HepG2 (cell line): ENCODE data around the gene LEMD1. TPM values are rescaled to one million over a fixed set of nuclear protein-coding genes. Genes with fewer than 3 reads are reported as not detected.

ENCODE experiments used
- ATAC-seq: fragments of 200-7000 bp; cut with Tn5 transposase; 3 replicates; pipeline ENCODE4 v1.9.1; 2020; ENCODE audit warnings: mild to moderate bottlenecking, moderate library complexity
- BruUV-seq: library from RNA; stranded (reverse); fragments of 400-500 nt; replicated peaks from 2 replicates; lab custom pipeline; 2021; lab: Mats Ljungman, UMichigan
- CTCF ChIA-PET: fragments of 300-600 bp; formaldehyde crosslinking; extraction: SDS; loops from one replicate; lab custom pipeline; 2021; ENCODE audit warnings: low total read pairs, inconsistent platforms, low intra/inter-chr PET ratio; lab: Yijun Ruan, JAX
- POLR2A ChIA-PET: fragments of 350-600 bp; sonication (Branson Sonifier 250); formaldehyde crosslinking; loops from one replicate; lab custom pipeline; 2020; ENCODE audit warnings: antibody characterized with exemption, inconsistent platforms; lab: Yijun Ruan, JAX
- DNase-seq: peaks from one replicate; pipeline ENCODE4 v3.0.0-alpha.2; 2015; ENCODE audit warnings: low spot score
- FAIRE-seq: peaks from 3 replicates; lab custom pipeline; 2011; peaks lifted over from hg19 to GRCh38; lab: Jason Lieb, UNC
- H2AFZ ChIP-seq: one replicate; pipeline ENCODE4 v1.6.1; 2011; ENCODE audit warnings: low read length, inconsistent platforms
- H3K27ac ChIP-seq: fragments of 300-600 bp; 3 replicates; pipeline ENCODE4 v1.8.0; 2011; ENCODE audit warnings: mixed run types, mild to moderate bottlenecking, mixed read lengths, low read length, inconsistent platforms; ENCODE audit not compliant: insufficient read depth; ENCODE audit errors: extremely low read length
- H3K27me3 ChIP-seq, 2 experiments: fragments of 200-600 bp in 1 of 2; 2 replicates in 1 of 2; 3 replicates in 1 of 2; pipeline versions ENCODE4 v1.6.0 to v1.8.0; 2011; ENCODE audit warnings: low read length in 2 of 2, mild to moderate bottlenecking in 2 of 2, moderate library complexity in 2 of 2, inconsistent platforms in 1 of 2; ENCODE audit not compliant: insufficient read depth in 2 of 2, control insufficient read depth in 1 of 2
- H3K36me3 ChIP-seq, 2 experiments: fragments of 200-600 bp in 1 of 2; replicated peaks in 1 of 2; 2 replicates in 1 of 2; 3 replicates in 1 of 2; pipeline versions ENCODE4 v1.5.1 to v1.8.0; 2011; ENCODE audit warnings: low read length in 2 of 2, inconsistent platforms in 1 of 2; ENCODE audit not compliant: insufficient read depth in 2 of 2, control insufficient read depth in 1 of 2
- H3K4me1 ChIP-seq: 2 replicates; pipeline ENCODE4 v1.5.1; 2012; ENCODE audit warnings: low read length, inconsistent platforms; ENCODE audit not compliant: insufficient read depth
- H3K4me2 ChIP-seq: 2 replicates; pipeline ENCODE4 v1.6.0; 2011; ENCODE audit warnings: low read depth, low read length, inconsistent platforms
- H3K4me3 ChIP-seq, 3 experiments: fragments of 200-600 bp in 1 of 3; sonication (generic), shearing (Covaris generic) in 1 of 3; replicated peaks in 1 of 3; 2 replicates each; pipeline ENCODE4 v1.5.1; 2011 to 2016; ENCODE audit warnings: low read length in 3 of 3, inconsistent platforms in 2 of 3, low read depth in 2 of 3, mild to moderate bottlenecking in 2 of 3, control low read depth in 1 of 3, mixed read lengths in 1 of 3; ENCODE audit not compliant: insufficient read depth in 1 of 3
- H3K79me2 ChIP-seq: one replicate; pipeline ENCODE4 v1.6.1; 2011; ENCODE audit warnings: low read length, inconsistent platforms; ENCODE audit not compliant: insufficient read depth
- H3K9ac ChIP-seq: 2 replicates; pipeline ENCODE4 v1.6.0; 2011; ENCODE audit warnings: mild to moderate bottlenecking, low read depth, low read length, inconsistent platforms; ENCODE audit not compliant: insufficient read depth
- H3K9me3 ChIP-seq: 2 replicates; pipeline ENCODE4 v1.5.1; 2012; ENCODE audit warnings: mild to moderate bottlenecking, low read length
- H4K20me1 ChIP-seq: 2 replicates; pipeline ENCODE4 v1.6.0; 2011; ENCODE audit warnings: inconsistent platforms, mild to moderate bottlenecking, low read length, moderate library complexity; ENCODE audit not compliant: insufficient read depth
- GTF2F1 ChIP-seq: fragments of 150-350 bp; IDR thresholded peaks from 2 replicates; pipeline ENCODE4 v1.6.1; 2014; ENCODE audit warnings: low read length
- ZBTB38 ChIP-seq: sonication (generic); formaldehyde crosslinking; IDR thresholded peaks from 2 replicates; pipeline ENCODE4 v1.5.1; 2020; ENCODE audit warnings: mild to moderate bottlenecking, missing genetic modification reagents
- ZC3H13 ChIP-seq: sonication (generic); formaldehyde crosslinking; IDR thresholded peaks from 2 replicates; pipeline ENCODE4 v1.8.1; 2023; ENCODE audit warnings: mild to moderate bottlenecking, missing genetic modification reagents, moderate library complexity
- ZNF12 ChIP-seq: sonication (generic); formaldehyde crosslinking; IDR thresholded peaks from 2 replicates; pipeline ENCODE4 v1.5.0; 2020; ENCODE audit warnings: missing genetic modification reagents
- ZNF274 ChIP-seq: sonication (generic); formaldehyde crosslinking; IDR thresholded peaks from 2 replicates; pipeline ENCODE4 v1.5.1; 2020; ENCODE audit warnings: mild to moderate bottlenecking, missing genetic modification reagents
- ZNF3 ChIP-seq: IDR thresholded peaks from 2 replicates; pipeline ENCODE4 v1.7.0; 2017; ENCODE audit warnings: inconsistent platforms
- ZNF562 ChIP-seq: sonication (generic); formaldehyde crosslinking; IDR thresholded peaks from 2 replicates; pipeline ENCODE4 v1.8.0; 2022; ENCODE audit warnings: missing genetic modification reagents, borderline replicate concordance
- ZNF597 ChIP-seq: sonication (generic); formaldehyde crosslinking; IDR thresholded peaks from 2 replicates; pipeline ENCODE4 v1.5.0; 2020; ENCODE audit warnings: missing genetic modification reagents
- ZNF878 ChIP-seq: sonication (generic); formaldehyde crosslinking; IDR thresholded peaks from 2 replicates; pipeline ENCODE4 v1.8.1; 2023; ENCODE audit warnings: mild to moderate bottlenecking, missing genetic modification reagents, moderate library complexity
- WGBS: methylation state at CpG from one replicate; pipeline ENCODE4 v1.1.6; 2017; ENCODE audit warnings: low lambda C conversion rate; 5-methylcytosine and 5-hydroxymethylcytosine counted together
- in situ Hi-C: cut with HindIII; loops from 2 replicates; pipeline ENCODE4 v1.10.0; 2017; ENCODE audit warnings: low pct_unique_long_range_greater_than_20kb; ENCODE audit not compliant: extremely low pct_ligation_motif_present
- intact Hi-C: fragments of 100-400 bp; cut with micrococcal nuclease; formaldehyde crosslinking; loops from one replicate; pipeline ENCODE4 v1.10.0; 2022; ENCODE audit not compliant: unreplicated experiment
- polyA plus RNA-seq, 8 experiments: library from polyadenylated mRNA; depleted of rRNA in 3 of 8; stranded (reverse) in 7 of 8; unstranded in 1 of 8; fragments of >200 nt; fragmentation: Illumina TruSeq in 4 of 8; extraction: Trizol in 4 of 8; gene quantifications; 2 replicates each; pipeline versions ENCODE4 v1.2.1 to v1.2.3, GENCODE V29; 2011 to 2016; ENCODE audit warnings: low read depth in 4 of 8, missing spikeins in 1 of 8, mixed read lengths in 1 of 8; ENCODE audit not compliant: insufficient read depth in 1 of 8
- total RNA-seq, 5 experiments: library from RNA; depleted of rRNA; stranded (reverse); fragments of >200 nt; fragmentation: Illumina TruSeq; extraction: Trizol; gene quantifications; 2 replicates each; pipeline ENCODE4 v1.2.3, GENCODE V29; 2016; ENCODE audit warnings: low read depth in 1 of 5
- TF ChIP-seq, protein P1 (sequence below): sonication (generic); formaldehyde crosslinking; IDR thresholded peaks from 2 replicates; pipeline ENCODE4 v1.5.0; 2020; ENCODE audit warnings: missing genetic modification reagents, mild to moderate bottlenecking, borderline replicate concordance

Gene LEMD1
- total and polyA plus RNA-seq, 2 of the 13 experiments (the other 11 are each of a cell fraction or from before 2014, with no cell fraction given): 1.4 to 2.3 TPM

DNA sequence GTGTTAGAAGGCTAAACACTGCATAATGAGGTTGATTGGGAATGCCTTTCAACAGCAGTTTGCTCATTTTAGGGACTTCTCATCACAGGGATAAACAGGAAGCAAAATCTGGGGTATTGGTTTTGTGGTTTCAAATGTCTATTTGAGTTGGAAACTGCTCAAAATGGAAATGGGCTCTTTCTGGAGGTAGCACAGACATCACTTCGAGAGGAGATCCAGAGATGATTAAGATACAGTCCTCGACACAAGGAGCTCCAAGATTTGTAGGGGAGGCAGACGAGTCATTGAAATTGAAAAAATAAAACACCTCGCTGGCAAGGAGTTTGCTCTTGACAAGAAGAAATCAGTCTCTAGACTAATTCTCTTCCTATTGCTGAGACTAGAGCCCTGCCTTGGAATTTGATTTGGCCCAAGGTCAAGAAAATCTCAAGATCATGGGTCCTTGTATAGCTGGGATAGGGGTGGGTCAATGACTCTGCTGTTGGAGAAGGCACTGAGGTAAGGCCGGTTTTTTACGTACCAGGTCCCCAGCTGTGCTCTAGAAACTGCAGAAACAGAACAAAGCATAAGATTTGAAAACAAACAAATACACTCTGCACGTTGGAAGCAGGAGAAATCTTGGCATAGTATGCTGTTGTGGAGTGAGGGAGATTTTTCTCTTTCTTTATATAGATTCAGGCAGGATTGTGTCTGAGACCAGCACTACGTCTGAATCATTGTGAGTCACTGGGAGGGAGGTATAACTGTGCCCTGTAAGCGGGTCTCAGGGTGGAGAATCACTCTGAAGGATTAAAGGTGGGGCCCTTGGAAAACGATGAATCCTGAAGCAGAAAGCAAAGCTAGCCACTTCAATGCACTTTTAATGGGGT lies 47.4 kb downstream of the LEMD1 start:
- in situ Hi-C loops (no loop called here), intact Hi-C loops (no loop called here)
- Histone ChIP-seq H2AFZ (no peak overlapping the region), H3K4me3 (no peak overlapping the region), H3K79me2 (no peaks in the 10 kb centered on the region), H3K4me2 (no peak overlapping the region), H3K4me1 (peaks cover 5% of the 10 kb centered on the region; the same call in 1 of the 2 replicates), H3K27me3 (peaks cover 0 to 46% of the 10 kb centered on the region in 2 experiments; a peak in 4 of 5 replicates), H3K9ac (no peak overlapping the region), H4K20me1 (no peaks in the 10 kb centered on the region), H3K36me3 (no peaks in the 10 kb centered on the region), H3K27ac (no peak overlapping the region), H3K9me3 (no peaks in the 10 kb centered on the region)
- no peak for ATAC-seq
- no peak for FAIRE-seq
- ChIA-PET CTCF (no interaction called here), POLR2A (no interaction called here)
- WGBS: 22% methylated on average over 10 of the region's 10 CpGs
- BruUV-seq: no TSS peak
- no peak for DNase-seq
- TF ChIP-seq ZNF3: no peak
- no peak for TF ChIP-seq GTF2F1

DNA sequence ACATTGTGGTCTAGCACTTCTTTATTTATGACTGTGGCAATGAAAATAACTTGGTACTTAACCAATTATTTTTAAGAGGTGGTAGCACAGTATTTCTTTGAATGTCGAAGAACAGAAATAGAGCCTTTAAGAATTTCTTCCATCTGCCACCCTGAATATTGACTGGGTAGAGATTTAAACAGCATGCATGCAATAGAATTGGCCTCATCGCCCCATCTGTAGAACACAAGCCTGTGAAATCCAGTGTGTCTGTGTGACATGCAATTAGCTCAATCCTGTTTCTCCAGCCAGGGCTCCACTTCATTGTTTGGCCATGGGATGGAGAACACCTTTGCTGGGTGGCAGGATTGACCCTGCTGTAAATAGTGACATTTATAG lies 48.1 kb downstream of the LEMD1 start:
- no peak overlapping the region for H3K4me3 ChIP-seq
- no peaks in the 10 kb centered on the region for H3K36me3 ChIP-seq
- no peak overlapping the region for H3K27ac ChIP-seq
- TF ChIP-seq ZBTB38 (CRISPR knock-in tag) (no peak), ZNF878 (no peak), ZNF12 (no peak), ZNF597 (CRISPR knock-in tag) (no peak), ZNF274 (CRISPR knock-in tag) (no peak), ZNF562 (CRISPR knock-in tag) (no peak), ZC3H13 (CRISPR knock-in tag) (no peak)
- TF ChIP-seq, protein P1, sequence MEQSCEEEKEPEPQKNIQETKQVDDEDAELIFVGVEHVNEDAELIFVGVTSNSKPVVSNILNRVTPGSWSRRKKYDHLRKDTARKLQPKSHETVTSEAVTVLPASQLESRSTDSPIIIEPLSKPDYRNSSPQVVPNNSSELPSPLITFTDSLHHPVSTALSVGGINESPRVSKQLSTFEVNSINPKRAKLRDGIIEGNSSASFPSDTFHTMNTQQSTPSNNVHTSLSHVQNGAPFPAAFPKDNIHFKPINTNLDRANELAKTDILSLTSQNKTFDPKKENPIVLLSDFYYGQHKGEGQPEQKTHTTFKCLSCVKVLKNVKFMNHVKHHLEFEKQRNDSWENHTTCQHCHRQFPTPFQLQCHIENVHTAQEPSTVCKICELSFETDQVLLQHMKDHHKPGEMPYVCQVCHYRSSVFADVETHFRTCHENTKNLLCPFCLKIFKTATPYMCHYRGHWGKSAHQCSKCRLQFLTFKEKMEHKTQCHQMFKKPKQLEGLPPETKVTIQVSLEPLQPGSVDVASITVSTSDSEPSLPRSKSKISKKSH: no peak
- H3K27me3 ChIP-seq: peaks cover 1 to 42% of the 10 kb centered on the region in 2 experiments
- no TSS peak for BruUV-seq
- ATAC-seq (no peak), DNase-seq (no peak), FAIRE-seq (no peak)
- H3K9ac ChIP-seq: no peak overlapping the region
- intact Hi-C loops: no loop called here
- CTCF ChIA-PET: no interaction called here
- H2AFZ ChIP-seq: no peak overlapping the region
- no peak overlapping the region for H3K4me2 ChIP-seq
- in situ Hi-C loops: no loop called here
- 4% methylated on average over 2 of the region's 2 CpGs for WGBS
- peaks cover 5% of the 10 kb centered on the region; the same call in 1 of the 2 replicates for H3K4me1 ChIP-seq
- POLR2A ChIA-PET: no interaction called here
- no peaks in the 10 kb centered on the region for H3K9me3 ChIP-seq
- H4K20me1 ChIP-seq: no peaks in the 10 kb centered on the region
- H3K79me2 ChIP-seq: no peaks in the 10 kb centered on the region
